KOPT-K1 (cell line): Measurements from ENCODE around the gene KRT3.

Source experiments
- H3K27ac ChIP-seq: fragments of 200-600 bp; sonication (generic); 2 replicates; pipeline ENCODE4 v1.5.1; 2016; ENCODE audit warnings: antibody characterized with exemption, mild to moderate bottlenecking, low read depth, low read length; ENCODE audit not compliant: poor library complexity, severe bottlenecking
- H3K36me3 ChIP-seq: fragments of 200-600 bp; sonication (generic); 2 replicates; pipeline ENCODE4 v1.5.1; 2017; ENCODE audit warnings: antibody characterized with exemption, mild to moderate bottlenecking, low read length, moderate library complexity; ENCODE audit not compliant: insufficient read depth
- H3K9me3 ChIP-seq: fragments of 200-600 bp; sonication (generic); 2 replicates; pipeline ENCODE4 v1.5.1; 2017; ENCODE audit warnings: antibody characterized with exemption, low read length, mild to moderate bottlenecking; ENCODE audit not compliant: insufficient read depth, poor library complexity, severe bottlenecking

KRT3 gene

DNA sequence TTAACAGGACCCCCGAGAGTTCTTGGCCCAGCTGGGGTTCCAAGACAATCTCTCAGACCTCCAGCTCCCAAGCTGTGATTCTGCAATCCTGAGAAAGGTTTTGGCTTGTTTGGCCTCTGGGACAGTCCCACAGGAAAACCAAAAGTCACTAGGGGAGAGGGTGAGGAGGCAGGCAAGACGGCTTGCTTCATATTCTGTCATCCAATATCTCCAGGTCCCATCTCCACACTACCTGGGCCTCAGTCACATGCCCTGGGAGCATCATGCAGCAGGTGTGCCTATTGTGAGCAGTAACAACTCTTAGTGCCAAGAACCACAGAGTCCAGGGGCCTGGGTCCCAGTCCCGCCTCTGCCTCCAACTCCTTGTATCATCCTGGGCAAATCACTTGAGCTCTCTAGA is 36.5 kb upstream of the KRT3 start:
- H3K9me3 ChIP-seq, result no peaks in the 10 kb centered on the region
- H3K36me3 ChIP-seq, result no peaks in the 10 kb centered on the region
- H3K27ac ChIP-seq, result no peak overlapping the region

DNA sequence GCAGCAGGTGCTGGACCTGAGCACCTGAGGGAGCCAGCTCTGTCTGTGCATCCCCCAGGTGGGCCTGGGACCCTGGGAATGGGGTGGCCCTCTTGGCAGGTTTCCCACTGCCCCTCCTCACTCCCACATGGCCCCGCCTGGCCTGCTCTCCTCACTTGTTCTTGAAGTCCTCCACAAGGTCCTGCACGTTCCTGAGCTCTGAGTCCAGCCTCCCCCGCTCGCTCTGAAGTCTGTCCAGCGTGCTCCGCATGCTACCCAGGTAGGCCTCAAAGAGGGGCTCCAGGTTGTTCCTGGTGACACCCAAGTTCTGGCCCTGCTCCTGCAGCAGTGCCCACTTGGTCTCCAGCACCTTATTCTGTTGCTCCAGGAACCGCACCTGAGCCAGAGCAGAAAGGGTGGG is 35.3 kb upstream of the KRT3 start:
- Histone ChIP-seq H3K27ac (no peak overlapping the region), H3K9me3 (no peaks in the 10 kb centered on the region), H3K36me3 (no peaks in the 10 kb centered on the region)

DNA sequence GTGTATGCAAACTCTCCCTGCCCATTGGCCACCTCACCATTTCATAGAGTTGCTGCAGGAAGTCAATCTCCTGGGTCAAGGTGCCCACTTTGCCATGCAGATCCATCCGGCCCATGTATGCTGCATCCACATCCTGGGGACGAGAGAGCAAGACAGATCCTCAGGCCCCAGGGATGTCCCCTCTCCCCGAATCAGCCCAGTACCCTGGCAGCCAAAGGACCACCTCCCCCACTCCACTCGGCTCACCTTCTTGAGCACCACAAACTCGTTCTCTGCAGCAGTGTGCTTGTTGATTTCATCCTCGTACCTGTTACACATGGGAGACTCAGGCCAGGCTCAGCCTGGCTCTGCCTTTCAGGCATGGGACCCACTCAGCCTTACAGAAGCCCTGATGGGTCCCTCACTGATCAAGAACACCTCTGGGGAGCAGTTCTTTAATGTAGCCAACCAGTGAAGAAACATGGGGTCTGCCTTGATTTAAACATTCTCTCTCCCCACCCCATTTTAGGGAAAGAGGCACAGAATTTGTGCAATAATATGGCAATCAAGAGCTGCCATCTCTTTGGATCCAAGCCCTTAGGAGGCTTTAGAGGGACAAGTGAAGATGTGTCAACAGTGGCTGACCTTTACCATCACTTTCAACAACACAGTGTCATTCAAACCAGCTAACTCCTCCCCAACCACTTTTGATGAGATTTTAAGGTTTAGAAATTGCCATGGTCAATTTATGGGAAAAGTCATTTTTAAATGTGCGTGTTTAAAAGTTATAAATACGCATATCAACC is 34.3 kb upstream of the KRT3 start:
- Histone ChIP-seq H3K9me3 (no peaks in the 10 kb centered on the region), H3K36me3 (no peaks in the 10 kb centered on the region), H3K27ac (no peak overlapping the region)

DNA sequence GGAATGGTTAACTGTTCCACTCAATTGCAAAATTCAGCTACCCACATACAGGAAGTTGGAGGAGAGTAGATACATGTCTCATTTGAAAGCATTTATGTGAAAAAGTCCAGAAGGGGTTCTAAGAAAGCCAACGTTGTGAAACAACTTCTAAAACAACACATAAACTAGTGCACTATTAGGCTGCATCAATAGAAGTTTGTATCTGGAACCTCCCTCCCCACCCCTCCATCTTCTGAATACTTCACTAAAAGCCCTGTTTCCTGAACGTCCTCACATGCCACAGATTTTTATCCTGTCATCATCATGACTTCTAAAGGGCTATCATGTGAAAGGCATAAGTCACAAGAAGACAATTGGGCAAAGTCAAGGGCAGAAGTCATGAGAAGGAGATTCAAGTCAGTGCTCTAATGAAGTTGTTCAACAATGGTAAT is 32.7 kb upstream of the KRT3 start:
- Histone ChIP-seq H3K9me3 (no peaks in the 10 kb centered on the region), H3K27ac (no peak overlapping the region), H3K36me3 (no peaks in the 10 kb centered on the region)

DNA sequence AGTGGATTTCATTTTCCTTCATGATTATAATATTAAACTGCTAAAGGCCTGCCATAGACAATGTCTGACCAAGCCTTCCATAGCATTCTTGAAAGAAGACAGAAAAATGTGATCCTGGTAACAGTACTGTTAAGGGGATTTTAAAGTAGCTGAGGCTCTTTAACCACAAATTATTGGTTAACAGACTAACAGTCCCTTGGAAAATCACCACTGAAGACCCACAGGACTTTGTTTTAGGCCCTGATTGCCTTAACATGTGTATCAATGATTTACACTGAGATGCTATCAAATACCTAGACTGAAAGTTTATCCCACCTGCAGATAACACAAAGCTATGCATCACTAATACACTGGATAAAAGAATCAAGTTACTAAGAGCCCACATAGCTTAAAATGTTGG is 32.2 kb upstream of the KRT3 start:
- Histone ChIP-seq H3K27ac (no peak overlapping the region), H3K36me3 (no peaks in the 10 kb centered on the region), H3K9me3 (no peaks in the 10 kb centered on the region)

DNA sequence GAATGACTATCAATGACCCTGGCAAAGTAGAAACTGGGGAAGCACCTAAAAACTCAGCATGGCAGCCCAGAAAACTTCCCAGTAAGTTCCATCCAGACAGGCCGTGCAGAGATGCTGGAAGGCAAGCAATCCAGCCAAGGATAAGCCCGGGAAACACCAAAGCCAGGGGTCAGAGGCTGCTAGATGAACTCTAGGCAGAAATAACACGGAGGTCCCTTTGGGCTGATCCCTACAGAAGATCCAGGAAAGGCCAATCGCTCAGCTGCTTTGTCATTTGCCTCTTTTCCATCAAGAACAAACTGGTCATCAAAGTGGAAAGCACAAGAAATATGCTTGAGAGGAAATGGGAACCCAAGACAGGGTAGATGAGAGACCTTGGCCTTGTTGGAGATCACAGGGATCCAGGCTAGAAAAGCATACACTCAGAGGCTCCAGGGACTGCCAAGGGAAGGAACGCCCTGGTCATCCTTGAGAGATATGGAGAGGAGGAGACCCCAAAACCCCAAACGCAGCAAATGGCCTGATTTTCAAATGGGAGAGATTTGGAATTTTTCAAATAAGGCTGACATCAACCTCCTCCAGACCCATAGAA is 31.7 kb upstream of the KRT3 start:
- Histone ChIP-seq H3K9me3 (no peaks in the 10 kb centered on the region), H3K36me3 (no peaks in the 10 kb centered on the region), H3K27ac (no peak overlapping the region)

DNA sequence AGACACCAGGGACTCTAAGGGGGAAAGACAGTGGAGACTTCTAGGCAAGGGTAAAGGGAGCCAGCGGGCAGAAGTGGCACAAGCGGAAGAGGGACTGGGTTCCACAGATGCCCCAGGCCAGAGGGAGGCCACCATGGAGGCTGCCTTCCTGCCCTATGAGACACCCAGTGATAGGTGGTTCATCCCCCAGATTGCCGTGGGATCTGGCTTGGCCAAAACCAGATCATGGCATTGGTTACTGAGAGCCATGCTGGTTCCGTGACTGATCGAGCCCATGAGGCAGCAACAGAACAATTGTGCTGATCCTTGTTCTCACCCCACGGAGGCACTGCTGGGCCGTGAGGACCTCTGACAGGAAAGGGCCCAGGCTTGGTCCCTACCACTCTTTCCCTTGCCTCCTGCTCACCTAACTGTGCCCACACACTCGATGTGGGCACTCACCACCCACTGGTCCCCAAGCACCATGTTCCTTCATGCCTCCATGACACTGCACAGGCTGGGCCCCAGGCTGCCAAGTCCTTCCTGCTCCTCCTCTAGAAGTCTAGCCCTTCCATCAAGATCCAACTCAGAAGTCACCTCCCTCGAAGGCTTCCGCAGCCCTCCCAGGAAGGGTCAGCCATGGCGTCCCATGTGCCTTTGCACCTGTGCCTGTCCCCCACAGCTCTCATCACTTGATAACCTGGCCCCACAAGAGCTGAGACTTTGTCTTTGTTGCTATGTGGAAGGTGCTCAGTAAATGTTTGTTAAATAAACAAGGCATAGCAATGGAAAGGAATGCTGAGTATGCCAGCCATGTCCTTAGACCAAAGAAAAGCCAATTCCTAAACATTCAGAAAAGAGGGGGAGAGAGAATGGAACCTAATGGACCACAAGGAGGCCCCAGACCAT is 30.9 kb upstream of the KRT3 start:
- Histone ChIP-seq H3K27ac (no peak overlapping the region), H3K9me3 (no peaks in the 10 kb centered on the region), H3K36me3 (no peaks in the 10 kb centered on the region)

DNA sequence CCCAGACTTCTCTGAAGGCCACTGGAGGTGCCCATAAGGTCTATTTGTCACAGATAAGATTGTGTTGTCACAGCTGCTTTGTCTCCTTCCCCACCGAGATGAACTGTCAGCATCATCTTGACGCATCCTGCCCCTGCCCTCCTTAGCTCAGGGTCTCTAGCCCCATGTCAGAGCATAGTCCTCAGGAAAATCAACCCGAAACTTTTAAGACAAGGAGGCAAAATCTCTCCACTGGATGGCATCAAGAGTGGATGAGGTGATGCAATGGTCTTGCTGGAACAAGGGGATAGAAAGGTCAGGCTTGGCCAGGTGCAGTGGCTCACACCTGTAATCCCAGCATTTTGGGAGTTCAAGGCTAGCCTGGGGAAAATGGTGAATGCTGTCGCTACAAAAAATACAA is 30.0 kb upstream of the KRT3 start:
- Histone ChIP-seq H3K36me3 (no peaks in the 10 kb centered on the region), H3K9me3 (no peaks in the 10 kb centered on the region), H3K27ac (no peak overlapping the region)

DNA sequence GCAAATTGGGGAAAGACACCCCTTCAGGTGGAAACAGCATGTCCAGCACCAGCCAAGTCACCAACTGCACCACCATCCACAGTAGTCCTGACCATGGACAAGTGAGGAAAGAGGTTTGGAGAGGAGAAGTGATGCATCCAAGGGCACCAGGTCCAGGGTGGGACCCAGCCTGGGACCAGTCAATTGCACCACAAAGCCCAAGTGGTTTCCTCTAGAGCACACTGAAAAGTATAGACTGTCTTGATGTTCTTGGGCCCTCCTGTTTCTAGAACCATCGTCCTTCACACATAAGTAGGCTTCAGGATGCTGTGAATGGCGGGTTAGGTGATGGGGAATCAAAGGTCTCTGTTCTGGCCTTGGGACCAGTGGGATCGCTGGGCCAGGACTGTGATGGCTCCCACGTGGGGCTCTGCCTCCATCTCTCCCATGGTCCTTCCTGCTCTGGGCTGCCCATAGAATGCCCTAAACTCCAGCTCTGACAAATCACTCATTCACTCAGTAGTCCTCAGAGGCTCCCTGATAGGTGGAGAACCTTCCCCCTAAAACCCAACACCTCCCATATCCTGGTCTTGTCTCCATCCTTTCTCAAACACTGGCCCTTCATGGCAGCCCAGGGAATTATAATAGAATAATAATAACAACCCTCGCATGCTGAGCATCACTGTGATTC is 29.0 kb upstream of the KRT3 start:
- Histone ChIP-seq H3K27ac (no peak overlapping the region), H3K9me3 (no peaks in the 10 kb centered on the region), H3K36me3 (no peaks in the 10 kb centered on the region)

DNA sequence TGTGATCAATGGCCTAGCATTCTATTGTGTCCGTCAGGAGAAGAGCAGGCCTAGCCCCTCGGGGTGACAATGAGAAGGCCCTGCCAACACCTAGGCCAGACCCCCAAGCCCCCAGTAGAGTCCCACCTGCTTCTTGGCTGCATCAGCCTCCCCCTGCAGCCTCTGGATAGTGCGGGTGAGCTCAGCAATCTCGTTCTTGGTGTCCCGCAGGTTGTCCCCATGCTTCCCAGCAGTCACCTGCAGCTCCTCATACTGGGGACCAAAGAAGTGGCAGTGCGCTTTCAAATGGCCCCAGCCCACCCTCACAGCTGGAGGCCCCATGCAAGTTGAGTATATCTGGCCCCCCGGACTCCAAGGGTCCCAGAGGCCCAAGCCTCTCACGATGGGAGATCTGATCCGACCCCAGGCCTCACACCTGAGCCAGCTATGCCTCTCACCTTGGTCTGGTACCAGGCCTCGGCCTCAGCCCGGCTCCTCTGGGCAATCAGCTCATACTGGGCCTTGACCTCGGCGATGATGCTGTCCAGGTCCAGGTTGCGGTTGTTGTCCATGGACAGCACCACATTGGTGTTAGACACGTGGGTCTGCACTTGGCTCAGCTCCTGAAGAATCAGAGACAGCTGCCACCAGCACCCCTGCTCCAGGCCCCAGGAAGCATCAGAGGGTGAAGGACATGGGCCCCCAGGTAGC is 28.0 kb upstream of the KRT3 start:
- Histone ChIP-seq H3K36me3 (no peaks in the 10 kb centered on the region), H3K9me3 (no peaks in the 10 kb centered on the region), H3K27ac (no peak overlapping the region)

DNA sequence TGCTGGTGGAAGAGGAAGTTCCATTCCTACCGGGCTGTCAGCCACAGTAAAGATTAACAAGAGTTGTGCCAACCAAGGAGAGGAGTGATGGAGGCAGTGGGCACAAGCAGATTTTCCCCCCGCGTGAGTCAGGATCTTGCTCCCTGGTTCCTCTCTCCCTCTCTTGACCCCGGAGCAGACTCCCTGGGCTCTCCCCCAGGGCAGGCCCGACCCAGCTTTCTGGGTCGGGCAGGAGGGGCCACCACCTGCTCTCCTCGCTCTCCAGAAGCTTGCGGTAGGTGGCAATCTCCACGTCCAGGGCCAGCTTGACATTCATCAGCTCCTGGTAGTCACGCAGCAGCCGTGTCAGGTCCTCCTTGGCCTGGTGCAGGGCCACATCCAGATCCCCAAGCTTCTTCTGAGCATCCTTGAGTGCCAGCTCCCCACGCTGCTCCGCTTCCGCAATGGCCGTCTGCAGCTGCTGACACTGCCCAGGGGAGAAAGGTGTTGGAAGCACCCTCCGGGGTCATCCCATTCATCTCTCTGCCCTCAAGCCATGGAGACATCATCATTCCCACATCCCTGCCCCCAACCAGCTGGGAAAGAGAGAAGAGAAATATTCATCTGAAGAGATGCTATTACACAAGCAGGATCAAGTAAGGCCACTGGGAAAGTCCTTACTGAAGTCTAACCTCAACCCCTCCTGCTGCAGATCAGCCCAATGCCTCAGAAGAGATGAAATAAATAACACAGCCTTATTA is 27.0 kb upstream of the KRT3 start:
- H3K9me3 ChIP-seq, result no peaks in the 10 kb centered on the region
- no peak overlapping the region for H3K27ac ChIP-seq
- H3K36me3 ChIP-seq, result no peaks in the 10 kb centered on the region

DNA sequence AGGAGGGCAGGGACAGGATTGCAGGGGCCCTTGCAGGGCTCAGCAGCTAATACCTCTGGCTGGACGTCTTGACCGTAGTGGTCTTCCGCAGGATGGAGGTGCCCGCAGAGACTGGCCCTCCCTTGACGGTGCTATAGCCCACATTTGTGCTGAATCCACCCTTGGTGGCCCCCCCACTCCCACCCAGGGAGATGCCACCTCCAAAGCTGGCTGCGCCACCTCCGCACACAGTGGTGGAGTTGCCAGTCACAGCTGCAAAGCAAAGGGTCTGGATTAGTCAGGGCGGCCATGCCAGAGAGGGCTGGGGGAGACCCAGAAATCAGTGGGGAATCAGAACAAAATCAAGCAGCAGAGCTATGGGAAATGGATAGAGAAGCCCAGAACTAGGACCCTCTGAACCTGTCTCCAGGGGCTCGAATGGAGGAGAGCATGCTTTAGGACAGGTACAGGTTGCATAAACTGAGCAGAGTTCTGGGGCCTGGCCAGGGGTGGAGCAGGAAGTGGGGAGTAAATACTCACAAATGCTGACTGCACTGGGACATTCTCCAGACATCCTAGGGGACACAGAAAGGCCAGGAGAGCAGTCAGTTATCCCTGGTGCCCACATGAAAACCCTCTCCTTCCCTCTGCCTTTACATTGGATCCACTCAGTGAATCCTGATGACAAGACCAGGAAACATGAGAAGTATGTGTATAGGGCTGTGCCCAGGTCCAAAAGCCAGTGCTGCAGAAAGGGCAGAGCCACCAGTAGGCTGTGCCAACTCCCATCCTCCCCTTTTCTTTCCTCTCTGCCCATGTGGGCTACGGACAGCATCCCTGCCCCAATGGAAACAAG is 26.1 kb upstream of the KRT3 start:
- Histone ChIP-seq H3K27ac (no peak overlapping the region), H3K9me3 (no peaks in the 10 kb centered on the region), H3K36me3 (no peaks in the 10 kb centered on the region)

DNA sequence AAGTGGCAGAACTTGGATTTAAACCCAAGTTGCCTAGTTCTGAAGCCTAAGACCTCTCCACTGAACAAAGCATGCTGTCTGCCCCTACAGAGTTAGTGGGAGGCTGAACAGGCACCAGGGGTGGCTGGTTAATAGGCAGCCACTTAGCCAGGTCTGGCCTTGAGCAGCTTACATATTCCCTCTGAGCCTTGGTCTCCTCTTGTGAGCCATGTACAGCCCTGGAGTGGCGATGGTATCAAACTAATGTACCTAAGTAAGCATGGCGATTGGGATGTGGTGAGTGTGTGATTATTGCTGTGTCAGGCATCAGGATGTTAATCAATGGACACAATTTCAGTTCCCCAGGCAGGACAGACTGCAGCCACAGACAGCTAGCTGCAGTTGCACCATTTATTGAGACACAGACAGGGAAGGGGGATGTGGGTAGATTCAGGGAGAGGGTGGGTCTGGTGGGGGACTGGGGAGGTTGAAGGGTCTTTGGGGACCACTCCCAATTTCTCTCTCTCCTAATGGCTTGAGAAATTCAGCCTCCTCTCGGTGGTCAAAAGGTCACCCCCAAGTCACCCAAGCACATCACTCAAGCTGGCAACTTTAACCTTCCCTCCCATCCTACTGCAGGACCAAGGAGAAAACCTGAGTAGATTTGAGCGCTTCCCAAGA is 25.3 kb upstream of the KRT3 start:
- no peaks in the 10 kb centered on the region for H3K9me3 ChIP-seq
- H3K27ac ChIP-seq, result no peak overlapping the region

More for the DNA sequence above, 25.3 kb upstream of the KRT3 start:
- no peaks in the 10 kb centered on the region for H3K36me3 ChIP-seq
